ENCODE measurements around the gene SRC. TPM values are rescaled to one million over a fixed set of nuclear protein-coding genes. Genes with fewer than 3 reads are reported as not detected.
A peak's percentile ranks its signal among the peaks of the same experiment; 100 is the strongest.

SRC gene
- total and polyA plus RNA-seq, 2 donors (not counting 3 experiments of a cell fraction or from before 2014, with no cell fraction given), result 22.6 to 29.4 TPM

DNA sequence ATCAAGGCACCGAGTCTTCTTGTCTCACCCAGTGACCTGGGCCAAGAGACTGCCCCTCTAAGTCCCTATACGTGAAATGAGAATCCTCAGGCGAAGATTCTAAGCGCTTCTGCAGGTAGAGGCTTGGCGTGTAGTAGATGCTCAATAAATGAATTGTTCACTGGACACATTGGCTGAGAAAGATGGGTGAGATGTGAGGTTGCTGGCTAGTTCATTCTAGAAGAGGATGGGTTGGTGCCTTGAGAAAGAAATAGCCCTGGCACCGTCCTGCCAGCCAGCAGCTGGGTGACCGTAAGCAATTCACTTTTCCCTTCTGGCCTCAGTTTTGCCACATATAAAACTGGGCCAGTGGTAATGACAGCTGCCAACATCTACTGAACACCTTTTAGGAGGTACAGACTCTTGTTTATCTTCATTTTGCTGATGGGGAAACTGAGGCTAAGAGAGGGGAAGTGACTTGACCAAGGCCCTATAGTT lies 1.4 kb downstream of the SRC start:
- Histone ChIP-seq H3K4me1 (ENCODE audit: control insufficient read depth, extremely low read depth, insufficient read depth, low read length) (peaks cover 16% of the 10 kb centered on the region), H3K27ac (ENCODE audit: insufficient read depth, low read depth, low read length) (no peak overlapping the region), H2AFZ (ENCODE audit: low read depth, low read length) (no peak overlapping the region), H3K4me2 (ENCODE audit: insufficient read depth, low read length) (peak overlapping the region; percentile 76), H3K9ac (replicated peaks; ENCODE audit: extremely low read depth, insufficient read depth, low read length) (no peak overlapping the region), H3K9me1 (replicated peaks; ENCODE audit: control insufficient read depth, extremely low read depth, insufficient read depth, low read length) (no peaks in the 10 kb centered on the region), H4K20me1 (replicated peaks; ENCODE audit: control insufficient read depth, extremely low read depth, insufficient read depth, low read length) (peaks cover 3% of the 10 kb centered on the region), H3K36me3 (ENCODE audit: control insufficient read depth in 2 of 2, extremely low read depth in 1 of 2, insufficient read depth in 2 of 2, low read length in 2 of 2) (peaks cover 3 to 6% of the 10 kb centered on the region in 2 experiments), H3K9me3 (replicated peaks; ENCODE audit: control insufficient read depth, insufficient read depth, low read length) (no peaks in the 10 kb centered on the region), H3K4me3 (replicated peaks in 1 of 3; ENCODE audit: insufficient read depth in 1 of 3, low read depth in 1 of 3, low read length in 3 of 3) (no peak overlapping the region), H3K27me3 (ENCODE audit: control insufficient read depth in 2 of 2, insufficient read depth in 2 of 2, low read length in 2 of 2) (no peaks in the 10 kb centered on the region), H3K79me2 (ENCODE audit: control insufficient read depth, insufficient read depth, low read length) (peaks cover 59% of the 10 kb centered on the region)
- no peak for DNase-seq (ENCODE audit: low read depth, low spot score)
- no peak for FAIRE-seq
- intact Hi-C loops (cut with micrococcal nuclease), result loop anchor here (2.0 to 5.0 kb wide), 2 partner anchors 37 to 50 kb away; no protein-coding TSS in a partner anchor
- POLR2A ChIA-PET, result no interaction called here
- BruUV-seq (replicated peaks), result TSS peak; percentile 51
- dilution Hi-C loops (cut with MboI; ENCODE audit: extremely low pct_ligation_motif_present, low sequenced_read_pairs), result no loop called here
- CTCF ChIA-PET, result interaction anchor here (1.0 to 1.5 kb wide), 3 partner anchors 9 to 14 kb away, joined by 3 to 6 read pairs (median 3); no protein-coding TSS in a partner anchor
- TF ChIP-seq JUN (IDR thresholded peaks at IDR 0.05; ENCODE audit: borderline replicate concordance, insufficient read depth, insufficient read length, low read depth), result no peak
- TF ChIP-seq, protein P1, sequence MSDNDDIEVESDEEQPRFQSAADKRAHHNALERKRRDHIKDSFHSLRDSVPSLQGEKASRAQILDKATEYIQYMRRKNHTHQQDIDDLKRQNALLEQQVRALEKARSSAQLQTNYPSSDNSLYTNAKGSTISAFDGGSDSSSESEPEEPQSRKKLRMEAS (IDR thresholded peaks at IDR 0.05; ENCODE audit: insufficient read depth, insufficient read length), result no peak
- TF ChIP-seq POLR2A (IDR thresholded peaks at IDR 0.05; ENCODE audit: low read depth, low read length), result no peak
- no peak for TF ChIP-seq MYC (IDR thresholded peaks at IDR 0.05; ENCODE audit: low read depth, low read length)
- no peak for TF ChIP-seq POLR2AphosphoS5 (IDR thresholded peaks at IDR 0.05; ENCODE audit: insufficient read depth, low read depth, low read length)
- no peak for TF ChIP-seq FOS (IDR thresholded peaks at IDR 0.05; ENCODE audit: borderline replicate concordance, insufficient read depth, low read length)
- TF ChIP-seq GATA2 (IDR thresholded peaks at IDR 0.05; ENCODE audit: insufficient read depth, insufficient read length, low read depth, low read length), result no peak
- TF ChIP-seq, protein P2, sequence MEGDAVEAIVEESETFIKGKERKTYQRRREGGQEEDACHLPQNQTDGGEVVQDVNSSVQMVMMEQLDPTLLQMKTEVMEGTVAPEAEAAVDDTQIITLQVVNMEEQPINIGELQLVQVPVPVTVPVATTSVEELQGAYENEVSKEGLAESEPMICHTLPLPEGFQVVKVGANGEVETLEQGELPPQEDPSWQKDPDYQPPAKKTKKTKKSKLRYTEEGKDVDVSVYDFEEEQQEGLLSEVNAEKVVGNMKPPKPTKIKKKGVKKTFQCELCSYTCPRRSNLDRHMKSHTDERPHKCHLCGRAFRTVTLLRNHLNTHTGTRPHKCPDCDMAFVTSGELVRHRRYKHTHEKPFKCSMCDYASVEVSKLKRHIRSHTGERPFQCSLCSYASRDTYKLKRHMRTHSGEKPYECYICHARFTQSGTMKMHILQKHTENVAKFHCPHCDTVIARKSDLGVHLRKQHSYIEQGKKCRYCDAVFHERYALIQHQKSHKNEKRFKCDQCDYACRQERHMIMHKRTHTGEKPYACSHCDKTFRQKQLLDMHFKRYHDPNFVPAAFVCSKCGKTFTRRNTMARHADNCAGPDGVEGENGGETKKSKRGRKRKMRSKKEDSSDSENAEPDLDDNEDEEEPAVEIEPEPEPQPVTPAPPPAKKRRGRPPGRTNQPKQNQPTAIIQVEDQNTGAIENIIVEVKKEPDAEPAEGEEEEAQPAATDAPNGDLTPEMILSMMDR (IDR thresholded peaks at IDR 0.05; ENCODE audit: extremely low read depth in 1 of 2, insufficient read depth in 1 of 2, low read depth in 1 of 2, low read length in 2 of 2), result no peak
- TF ChIP-seq EZH2 (IDR thresholded peaks at IDR 0.05; ENCODE audit: borderline replicate concordance, low read depth, low read length, severe bottlenecking), result no peak

All from endothelial cell of umbilical vein (primary cell).